ENCODE results near the gene ERVK3-1. TPM values are rescaled to one million over a fixed set of nuclear protein-coding genes. Genes with fewer than 3 reads are reported as not detected.
"Not testable (repeated sequence)": the region's sequence is repeated elsewhere in the genome, so short reads cannot be mapped to it uniquely, and the experiment has no call there.

Gene ERVK3-1
- total and polyA plus RNA-seq, 5 donors = 19.9 to 27.7 (median 21.7) TPM

DNA sequence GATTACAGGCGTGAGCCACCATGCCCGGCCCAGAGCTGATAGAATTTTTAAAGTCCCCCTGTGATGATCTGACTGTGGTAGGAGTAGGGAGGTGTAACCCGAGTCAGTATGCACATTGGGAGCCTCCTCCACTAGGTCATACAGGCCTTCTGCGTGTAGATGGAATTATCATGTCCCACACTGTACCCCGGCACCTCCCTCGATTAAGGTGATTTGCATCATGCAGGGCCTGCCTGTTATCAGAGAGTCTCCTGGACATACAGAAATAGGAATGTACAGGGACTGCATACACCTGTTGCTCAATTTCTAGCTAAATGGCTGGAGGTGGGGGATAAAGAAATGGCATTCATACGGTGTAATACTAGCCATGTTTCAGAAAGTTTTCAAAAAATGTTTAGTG is 922 bp upstream of the ERVK3-1 start:
- no peaks in the 10 kb centered on the region for H3K27me3 ChIP-seq (ENCODE audit: control insufficient read depth, insufficient read depth)
- ATAC-seq = no peak
- intact Hi-C loops (cut with DNase I) = no loop called here
- no peak for DNase-seq
- peaks cover 3% of the 10 kb centered on the region for H3K4me1 ChIP-seq (ENCODE audit: control insufficient read depth, insufficient read depth, low read length)
- 85% methylated on average over 7 of the region's 7 CpGs for WGBS
- H3K27ac ChIP-seq (ENCODE audit: low read length) = no peak overlapping the region
- H3K4me3 ChIP-seq (ENCODE audit: low read length) = peak overlapping the region; percentile 84
- H3K9me3 ChIP-seq (ENCODE audit: control insufficient read depth, low read length) = no peaks in the 10 kb centered on the region

DNA sequence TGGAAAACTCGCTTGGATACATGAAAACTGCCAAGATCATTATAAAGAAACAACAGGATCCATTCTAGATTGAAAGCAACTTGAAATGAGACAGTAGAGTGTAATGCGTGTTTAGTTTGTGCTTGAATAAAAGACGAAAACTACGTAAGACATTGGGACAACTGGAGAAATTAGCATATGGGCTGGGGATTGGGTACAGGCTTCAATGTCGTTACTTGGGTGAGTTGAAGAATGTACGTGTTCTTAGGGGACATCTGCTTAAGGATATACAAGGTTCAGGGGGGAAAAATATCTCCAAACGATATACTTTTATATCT is 471 bp upstream of the ERVK3-1 start:
- WGBS = 26% methylated on average over 7 of the region's 7 CpGs
- intact Hi-C loops (cut with DNase I) = no loop called here
- Histone ChIP-seq H3K4me1 (ENCODE audit: control insufficient read depth, insufficient read depth, low read length) (peaks cover 3% of the 10 kb centered on the region), H3K27me3 (ENCODE audit: control insufficient read depth, insufficient read depth) (no peaks in the 10 kb centered on the region), H3K27ac (ENCODE audit: low read length) (peak overlapping the region; percentile 49), H3K9me3 (ENCODE audit: control insufficient read depth, low read length) (no peaks in the 10 kb centered on the region), H3K4me3 (ENCODE audit: low read length) (peak overlapping the region; percentile 84)
- DNase-seq = no peak
- peak in 1 of 2 donors; percentile 3 for ATAC-seq

- 75% methylated on average over 12 of the region's 12 CpGs for WGBS
- DNase-seq (no peak), ATAC-seq (no peak)
- no peak overlapping the region for H3K27ac ChIP-seq (ENCODE audit: low read length)
- no peaks in the 10 kb centered on the region for H3K27me3 ChIP-seq (ENCODE audit: control insufficient read depth, insufficient read depth)
- H3K4me1 ChIP-seq (ENCODE audit: control insufficient read depth, insufficient read depth, low read length) = peaks cover 3% of the 10 kb centered on the region
- H3K4me3 ChIP-seq (ENCODE audit: low read length) = peak overlapping the region; percentile 84
- H3K9me3 ChIP-seq (ENCODE audit: control insufficient read depth, low read length) = no peaks in the 10 kb centered on the region
- intact Hi-C loops (cut with DNase I) = no loop called here
Observed at GRCh38 chr19:58305932-58306323, 751 bp downstream of the ERVK3-1 start.

- Histone ChIP-seq H3K4me3 (ENCODE audit: low read length) (no peak overlapping the region), H3K27ac (ENCODE audit: low read length) (no peak overlapping the region), H3K27me3 (ENCODE audit: control insufficient read depth, insufficient read depth) (no peaks in the 10 kb centered on the region), H3K9me3 (ENCODE audit: control insufficient read depth, low read length) (no peaks in the 10 kb centered on the region), H3K4me1 (ENCODE audit: control insufficient read depth, insufficient read depth, low read length) (peaks cover 3% of the 10 kb centered on the region)
- no peak for DNase-seq
- 79% methylated on average over 4 of the region's 4 CpGs for WGBS
- intact Hi-C loops (cut with DNase I) = no loop called here
- no peak for ATAC-seq
Observed at GRCh38 chr19:58307736-58308135, 2.6 kb downstream of the ERVK3-1 start.

DNA sequence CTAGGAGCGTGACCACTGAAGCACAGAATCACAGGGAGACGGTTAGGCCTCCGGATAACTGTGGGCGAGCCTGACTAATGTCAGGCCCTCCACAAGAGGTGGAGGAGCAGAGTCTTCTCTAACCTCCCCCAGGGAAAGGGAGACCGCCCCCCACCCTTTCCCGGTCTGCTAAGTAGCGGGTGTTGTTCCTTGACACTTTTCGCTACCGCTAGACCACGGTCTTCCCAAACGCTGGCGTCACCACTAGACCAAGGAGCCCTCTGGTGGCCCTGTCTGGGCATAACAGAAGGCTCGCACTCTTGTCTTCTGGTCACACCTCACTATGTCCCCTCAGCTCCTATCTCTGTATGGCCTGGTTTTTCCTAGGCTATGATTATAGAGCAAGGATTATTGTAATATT is 5.5 kb downstream of the ERVK3-1 start:
- H3K27ac ChIP-seq (ENCODE audit: low read length); H3K9me3 ChIP-seq (ENCODE audit: control insufficient read depth, low read length); H3K27me3 ChIP-seq (ENCODE audit: control insufficient read depth, insufficient read depth); intact Hi-C loops (cut with DNase I); H3K4me3 ChIP-seq (ENCODE audit: low read length); H3K4me1 ChIP-seq (ENCODE audit: control insufficient read depth, insufficient read depth, low read length); ATAC-seq: not testable (repeated sequence)
- 45% methylated on average over 13 of the region's 13 CpGs for WGBS
- peak; percentile 38 to 80 (median 69) for DNase-seq

GRCh38 chr19:58311345-58311865 is 6.2 kb downstream of the ERVK3-1 start:
- H3K27ac ChIP-seq (ENCODE audit: low read length) = no peak overlapping the region
- H3K27me3 ChIP-seq (ENCODE audit: control insufficient read depth, insufficient read depth) = no peaks in the 10 kb centered on the region
- DNase-seq (no peak), ATAC-seq (no peak)
- WGBS = 89% methylated on average over 7 of the region's 7 CpGs
- no peak overlapping the region for H3K4me3 ChIP-seq (ENCODE audit: low read length)
- no peaks in the 10 kb centered on the region for H3K4me1 ChIP-seq (ENCODE audit: control insufficient read depth, insufficient read depth, low read length)
- no peaks in the 10 kb centered on the region for H3K9me3 ChIP-seq (ENCODE audit: control insufficient read depth, low read length)
- intact Hi-C loops (cut with DNase I) = no loop called here

- Histone ChIP-seq H3K27me3 (ENCODE audit: control insufficient read depth, insufficient read depth) (no peaks in the 10 kb centered on the region), H3K27ac (ENCODE audit: low read length) (no peak overlapping the region), H3K4me3 (ENCODE audit: low read length) (no peak overlapping the region), H3K9me3 (ENCODE audit: control insufficient read depth, low read length) (no peaks in the 10 kb centered on the region), H3K4me1 (ENCODE audit: control insufficient read depth, insufficient read depth, low read length) (no peaks in the 10 kb centered on the region)
- intact Hi-C loops (cut with DNase I) = no loop called here
- WGBS = over 99% methylated on average over 2 of the region's 2 CpGs
- DNase-seq (no peak), ATAC-seq (no peak)
Observed at GRCh38 chr19:58315580-58315979, 10.4 kb downstream of the ERVK3-1 start.

DNA sequence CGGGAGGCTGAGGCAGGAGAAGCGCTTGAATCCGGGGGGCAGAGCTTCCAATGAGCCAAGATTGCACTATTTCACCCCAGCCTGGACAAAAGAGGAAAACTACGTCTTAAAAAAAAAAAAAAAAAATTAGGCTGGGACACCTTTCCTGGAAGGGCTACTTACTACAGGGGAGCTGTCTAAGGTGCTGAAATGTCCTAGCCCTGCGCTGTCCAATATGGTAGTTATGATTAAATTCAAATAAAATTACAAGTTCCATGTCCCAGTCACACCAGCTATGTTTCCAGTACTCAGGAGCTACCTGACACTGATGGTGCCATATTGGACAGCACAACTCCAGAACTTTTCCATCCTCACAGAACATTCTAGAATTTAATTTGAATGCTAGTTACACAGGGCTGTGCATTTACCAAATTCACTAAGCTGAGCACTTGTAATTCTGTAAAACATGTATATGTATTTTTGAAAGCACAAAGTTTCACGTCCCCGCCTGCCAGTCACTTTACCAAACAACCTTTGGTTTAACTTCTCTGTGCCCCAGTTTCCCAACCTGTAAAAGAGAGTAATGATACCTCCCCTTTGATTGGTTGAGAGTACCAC is 12.4 kb downstream of the ERVK3-1 start:
- Histone ChIP-seq H3K27me3 (ENCODE audit: control insufficient read depth, insufficient read depth) (no peaks in the 10 kb centered on the region), H3K27ac (ENCODE audit: low read length) (no peak overlapping the region), H3K9me3 (ENCODE audit: control insufficient read depth, low read length) (no peaks in the 10 kb centered on the region), H3K4me1 (ENCODE audit: control insufficient read depth, insufficient read depth, low read length) (no peaks in the 10 kb centered on the region), H3K4me3 (ENCODE audit: low read length) (no peak overlapping the region)
- 61% methylated on average over 7 of the region's 7 CpGs for WGBS
- no peak for ATAC-seq
- intact Hi-C loops (cut with DNase I) = no loop called here
- DNase-seq = no peak

GRCh38 chr19:58318297-58318696 is 13.1 kb downstream of the ERVK3-1 start:
- DNase-seq = no peak
- no peak for ATAC-seq
- H3K9me3 ChIP-seq (ENCODE audit: control insufficient read depth, low read length) = no peaks in the 10 kb centered on the region
- no peak overlapping the region for H3K4me3 ChIP-seq (ENCODE audit: low read length)
- H3K4me1 ChIP-seq (ENCODE audit: control insufficient read depth, insufficient read depth, low read length) = no peaks in the 10 kb centered on the region
- H3K27me3 ChIP-seq (ENCODE audit: control insufficient read depth, insufficient read depth) = no peaks in the 10 kb centered on the region
- intact Hi-C loops (cut with DNase I) = no loop called here
- WGBS = 80% methylated on average over 4 of the region's 4 CpGs
- H3K27ac ChIP-seq (ENCODE audit: low read length) = no peak overlapping the region

GRCh38 chr19:58319241-58319640 is 14.1 kb downstream of the ERVK3-1 start:
- DNase-seq (no peak), ATAC-seq (no peak)
- 93% methylated on average over 10 of the region's 10 CpGs for WGBS
- Histone ChIP-seq H3K4me3 (ENCODE audit: low read length) (no peak overlapping the region), H3K9me3 (ENCODE audit: control insufficient read depth, low read length) (no peaks in the 10 kb centered on the region), H3K27ac (ENCODE audit: low read length) (no peak overlapping the region), H3K27me3 (ENCODE audit: control insufficient read depth, insufficient read depth) (no peaks in the 10 kb centered on the region), H3K4me1 (ENCODE audit: control insufficient read depth, insufficient read depth, low read length) (no peaks in the 10 kb centered on the region)
- intact Hi-C loops (cut with DNase I) = no loop called here

- ATAC-seq (no peak), DNase-seq (no peak)
- intact Hi-C loops (cut with DNase I) = no loop called here
- 89% methylated on average over 6 of the region's 6 CpGs for WGBS
- no peaks in the 10 kb centered on the region for H3K27me3 ChIP-seq (ENCODE audit: control insufficient read depth, insufficient read depth)
- H3K9me3 ChIP-seq (ENCODE audit: control insufficient read depth, low read length) = no peaks in the 10 kb centered on the region
- no peak overlapping the region for H3K27ac ChIP-seq (ENCODE audit: low read length)
- no peaks in the 10 kb centered on the region for H3K4me1 ChIP-seq (ENCODE audit: control insufficient read depth, insufficient read depth, low read length)
- H3K4me3 ChIP-seq (ENCODE audit: low read length) = no peak overlapping the region
Observed at GRCh38 chr19:58325311-58326022, 20.3 kb downstream of the ERVK3-1 start.

Data from right cardiac atrium (tissue), 5 donors.